Activated naive CD8-positive, alpha-beta T cell treated with anti-CD3 and anti-CD28 coated beads, Interleukin-2, amount 10 ng/mL, durations not matched to agents 7 days and 5 days (primary cell): ENCODE measurements around the gene RIPOR1. TPM values are rescaled to one million over a fixed set of nuclear protein-coding genes. Genes with fewer than 3 reads are reported as not detected.
"Not testable (repeated sequence)": the region's sequence is repeated elsewhere in the genome, so short reads cannot be mapped to it uniquely, and the experiment has no call there.

ENCODE experiments used
- ATAC-seq: fragments of 150-1000 bp; cut with Tn5 transposase; one replicate; pipeline ENCODE4 v1.10.0; 2021; ENCODE audit warnings: low read depth, moderate library complexity
- POLR2A ChIA-PET: fragments of 350-600 bp; sonication (Branson Sonifier 250); formaldehyde crosslinking; loops from one replicate; lab custom pipeline; 2021; ENCODE audit warnings: antibody characterized with exemption; lab: Charles Lee
- DNase-seq: peaks from one replicate; pipeline ENCODE4 v3.0.0; 2021
- H3K27ac Mint-ChIP-seq: one replicate; pipeline ENCODE4 v1.8.0; 2022; ENCODE audit warnings: mild to moderate bottlenecking, mixed read lengths
- H3K27me3 Mint-ChIP-seq: one replicate; pipeline ENCODE4 v1.8.0; 2022; ENCODE audit warnings: mild to moderate bottlenecking, moderate library complexity, mixed read lengths
- H3K36me3 Mint-ChIP-seq: one replicate; pipeline ENCODE4 v1.8.0; 2021; ENCODE audit warnings: mild to moderate bottlenecking, mixed read lengths
- H3K4me1 Mint-ChIP-seq: one replicate; pipeline ENCODE4 v1.8.0; 2021; ENCODE audit warnings: mixed read lengths
- H3K4me3 Mint-ChIP-seq: one replicate; pipeline ENCODE4 v1.8.0; 2022; ENCODE audit warnings: mild to moderate bottlenecking, moderate library complexity, mixed read lengths
- H3K9me3 Mint-ChIP-seq: one replicate; pipeline ENCODE4 v1.8.0; 2021; ENCODE audit warnings: mixed read lengths
- total RNA-seq, 2 experiments: library from RNA; stranded (reverse); gene quantifications; one replicate each; pipeline ENCODE4 v1.2.3, GENCODE V29; 2021

The RIPOR1 gene
- total RNA-seq, 2 experiments from 2014 or later = 28.7 to 35.7 TPM

DNA sequence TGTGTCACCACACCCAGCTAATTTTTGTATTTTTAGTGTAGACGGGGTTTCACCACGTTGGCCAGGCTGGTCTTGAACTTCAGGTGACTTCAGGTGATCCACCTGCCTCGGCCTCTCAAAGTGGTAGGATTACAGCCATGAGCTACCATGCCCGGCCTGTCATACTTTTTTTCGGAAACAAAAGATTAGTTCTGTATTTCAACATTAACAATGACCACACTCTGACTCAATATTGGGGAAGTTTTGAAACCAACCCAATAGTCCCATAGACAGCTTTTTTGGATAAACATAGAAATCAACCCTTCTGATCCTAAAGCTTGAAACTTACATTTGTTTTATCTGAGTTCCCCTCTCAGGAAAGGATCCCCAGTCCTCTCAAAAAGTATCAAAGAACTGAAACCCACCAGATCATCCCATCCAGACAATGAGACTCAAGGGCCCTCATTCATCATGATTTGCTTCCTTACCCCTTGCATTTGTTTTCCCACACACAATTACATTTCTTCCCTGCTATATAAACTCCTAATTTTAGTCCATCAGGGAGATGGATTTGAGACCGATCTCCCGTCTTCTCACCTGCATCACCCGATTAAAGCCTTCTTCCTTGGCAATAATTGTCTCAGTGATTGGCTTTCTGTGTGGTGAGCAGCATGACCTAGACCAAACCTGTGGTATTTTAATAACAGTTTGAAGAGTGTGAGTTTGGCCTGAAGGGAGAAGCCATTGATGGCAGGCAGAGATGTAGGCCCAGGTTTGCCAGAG is 38.1 kb upstream of the RIPOR1 start:
- Mint-ChIP-seq H3K4me3 (no peak overlapping the region), H3K36me3 (peaks cover 2% of the 10 kb centered on the region), H3K27me3 (no peaks in the 10 kb centered on the region), H3K9me3 (no peaks in the 10 kb centered on the region), H3K27ac (peak overlapping the region; percentile 5), H3K4me1 (peaks cover 4% of the 10 kb centered on the region)
- no peak for ATAC-seq
- DNase-seq = no peak
- POLR2A ChIA-PET = interaction anchor here (0.7 to 2.2 kb wide), 4 partner anchors 9 to 866 kb away, joined by 3 to 6 read pairs (median 4); partner anchors contain the start of gene ATP6V0D1

DNA sequence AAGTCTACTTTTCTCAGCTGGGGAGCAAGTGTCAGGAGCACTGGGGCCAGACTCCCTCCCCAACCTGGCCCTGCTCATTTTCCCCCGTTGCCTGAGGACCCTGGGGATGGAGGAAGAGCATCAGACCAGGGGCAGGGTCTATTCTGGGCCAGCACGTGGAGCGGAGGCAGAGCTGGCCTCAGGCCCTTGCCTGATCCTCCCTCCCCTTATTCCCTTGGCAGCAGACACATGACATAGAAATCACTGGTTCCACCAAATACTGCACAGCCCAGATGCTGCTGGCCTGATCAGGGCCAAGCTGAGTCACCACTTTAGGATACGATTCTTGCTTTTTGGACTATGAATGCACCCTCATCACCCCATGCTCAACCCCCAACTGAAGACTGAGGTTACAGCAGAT is 29.5 kb upstream of the RIPOR1 start:
- no peak for DNase-seq
- Mint-ChIP-seq H3K4me1 (peaks cover 12% of the 10 kb centered on the region), H3K4me3 (no peak overlapping the region), H3K9me3 (no peaks in the 10 kb centered on the region), H3K27me3 (no peaks in the 10 kb centered on the region), H3K36me3 (peaks cover 8% of the 10 kb centered on the region), H3K27ac (no peak overlapping the region)
- no peak for ATAC-seq
- POLR2A ChIA-PET = no interaction called here

DNA sequence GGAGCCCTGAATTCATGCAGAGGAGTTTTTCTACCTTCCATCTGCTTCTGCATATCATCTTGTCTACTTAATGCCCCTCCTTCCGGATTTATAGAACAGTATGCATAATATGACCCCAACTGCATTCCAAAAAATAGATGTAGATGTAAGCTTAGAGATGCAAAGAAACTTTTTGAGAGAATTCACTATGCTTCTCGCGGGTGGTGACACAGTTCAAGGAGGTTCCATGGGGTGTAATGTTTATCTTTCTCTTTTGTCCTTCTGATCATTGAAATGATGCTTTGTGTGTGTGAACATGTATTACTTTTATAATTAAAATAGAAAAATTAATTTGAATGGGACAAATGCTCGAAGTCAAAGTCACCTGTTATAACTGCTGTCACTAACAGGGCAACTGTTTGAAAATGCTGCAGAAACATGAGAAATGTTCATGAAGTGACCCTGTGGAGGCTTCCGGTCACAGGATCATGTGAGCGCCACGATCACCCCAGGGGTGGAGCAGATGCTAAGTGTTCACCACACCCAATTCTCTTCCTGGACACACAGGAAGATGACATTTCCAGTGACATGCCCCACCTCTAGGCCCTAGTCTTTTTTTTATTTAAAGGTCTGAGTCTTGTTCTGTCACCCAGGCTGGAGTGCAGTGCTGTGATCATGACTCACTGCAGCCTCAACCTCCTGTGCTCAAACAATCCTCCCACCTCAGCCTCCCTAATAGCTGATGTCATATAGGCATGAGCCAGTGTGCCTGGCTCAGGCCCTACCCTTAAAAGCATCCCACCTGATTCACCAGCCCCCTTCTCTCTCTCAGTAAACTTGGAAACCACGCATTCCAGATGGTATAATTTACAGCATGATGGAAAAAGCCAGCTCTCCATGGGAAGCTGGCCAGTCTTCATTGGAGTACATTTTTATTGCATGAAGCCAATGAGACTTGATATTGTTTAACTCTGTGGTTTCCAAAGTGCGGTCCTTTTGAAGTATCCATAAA is 24.3 kb upstream of the RIPOR1 start:
- no peaks in the 10 kb centered on the region for H3K9me3 Mint-ChIP-seq
- ATAC-seq (peak; percentile 97), DNase-seq (peak; percentile 55)
- peak overlapping the region; percentile 89 for H3K27ac Mint-ChIP-seq
- peaks cover 21% of the 10 kb centered on the region for H3K4me1 Mint-ChIP-seq
- POLR2A ChIA-PET = interaction anchor here (2.1 to 3.0 kb wide), 2 partner anchors 9 to 17 kb away, joined by 7 read pairs; no protein-coding TSS in a partner anchor
- peak overlapping the region; percentile 63 for H3K4me3 Mint-ChIP-seq
- no peaks in the 10 kb centered on the region for H3K27me3 Mint-ChIP-seq
- H3K36me3 Mint-ChIP-seq = peaks cover 16% of the 10 kb centered on the region

DNA sequence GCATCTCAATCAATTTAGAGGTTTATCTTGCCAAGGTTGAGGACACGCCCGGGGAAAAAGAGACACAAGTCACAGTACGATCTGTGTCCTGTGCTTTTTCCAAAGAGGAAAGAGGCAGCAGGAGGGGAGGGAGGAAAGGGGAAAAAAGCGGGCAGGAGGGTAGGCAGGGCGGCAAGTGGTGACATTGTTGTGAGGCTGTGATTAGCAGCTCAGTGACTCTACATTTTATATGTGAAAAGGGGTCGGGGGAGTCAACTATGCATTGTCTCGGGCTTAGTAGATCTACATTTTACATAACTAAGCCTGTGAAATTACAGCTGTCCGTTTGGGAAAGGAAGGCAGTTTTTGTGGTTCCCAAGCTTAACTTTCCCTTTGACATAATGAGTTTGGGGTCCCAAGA is 22.2 kb upstream of the RIPOR1 start:
- H3K27me3 Mint-ChIP-seq = no peaks in the 10 kb centered on the region
- peaks cover 19% of the 10 kb centered on the region for H3K4me1 Mint-ChIP-seq
- no peaks in the 10 kb centered on the region for H3K9me3 Mint-ChIP-seq
- DNase-seq (no peak), ATAC-seq (no peak)
- H3K27ac Mint-ChIP-seq = peak overlapping the region; percentile 3
- POLR2A ChIA-PET = interaction anchor here (0.6 to 3.0 kb wide), 2 partner anchors 15 to 287 kb away, joined by 3 to 7 read pairs; no protein-coding TSS in a partner anchor
- H3K36me3 Mint-ChIP-seq = peaks cover 10% of the 10 kb centered on the region
- no peak overlapping the region for H3K4me3 Mint-ChIP-seq

DNA sequence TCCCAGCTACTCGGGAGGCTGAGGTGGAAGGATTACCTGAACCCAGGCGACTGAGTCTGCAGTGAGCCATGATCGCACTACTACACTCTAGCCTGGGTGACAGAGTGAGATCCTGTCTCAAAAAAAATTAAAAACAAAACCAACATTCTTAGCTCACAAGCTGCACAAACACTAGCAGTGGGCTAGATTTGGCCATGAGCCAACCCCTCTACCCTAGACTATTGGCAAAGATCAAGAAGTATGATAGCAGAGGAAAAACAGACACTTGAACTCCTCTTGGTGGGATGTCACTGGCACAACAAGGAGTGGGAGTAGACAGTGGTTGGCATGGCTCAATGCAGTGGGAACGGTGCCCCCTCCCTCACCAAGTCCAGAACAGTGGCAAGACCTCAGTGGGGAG is 19.6 kb upstream of the RIPOR1 start:
- Mint-ChIP-seq H3K36me3 (peaks cover 7% of the 10 kb centered on the region), H3K27me3 (no peaks in the 10 kb centered on the region), H3K4me1 (peaks cover 12% of the 10 kb centered on the region), H3K4me3 (no peak overlapping the region), H3K9me3 (no peaks in the 10 kb centered on the region), H3K27ac (no peak overlapping the region)
- no peak for ATAC-seq
- no peak for DNase-seq
- POLR2A ChIA-PET = interaction anchor here (0.6 kb wide), 1 partner anchor 456 kb away, joined by 3 read pairs; no protein-coding TSS in a partner anchor

DNA sequence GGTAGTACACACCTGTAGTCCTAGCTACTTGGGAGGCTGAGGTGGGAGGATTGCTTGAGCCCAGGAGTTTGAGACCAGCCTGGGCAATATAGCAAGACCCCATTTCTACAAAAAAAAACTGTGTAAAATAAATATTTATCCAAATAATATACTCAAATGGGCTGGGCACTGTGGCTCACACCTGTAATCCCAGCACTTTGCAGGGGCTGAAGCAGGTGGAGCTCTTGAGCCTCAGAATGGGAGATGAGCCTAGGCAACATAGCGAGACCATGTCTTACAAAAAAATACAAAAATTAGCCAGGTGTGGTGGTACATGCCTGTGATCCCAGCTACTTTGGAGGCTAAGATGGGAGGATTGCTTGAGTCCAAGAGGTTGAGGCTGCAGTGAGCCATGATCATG is 14.7 kb upstream of the RIPOR1 start:
- not testable (repeated sequence) for ATAC-seq, H3K4me3 Mint-ChIP-seq, H3K27me3 Mint-ChIP-seq, DNase-seq, H3K9me3 Mint-ChIP-seq, H3K36me3 Mint-ChIP-seq
- Mint-ChIP-seq H3K4me1 (peaks cover 17% of the 10 kb centered on the region), H3K27ac (peak overlapping the region; percentile 54)
- POLR2A ChIA-PET = interaction anchor here (0.7 to 1.6 kb wide), 7 partner anchors 9 to 570 kb away, joined by 3 to 14 read pairs (median 3); partner anchors contain the start of gene ATP6V0D1

DNA sequence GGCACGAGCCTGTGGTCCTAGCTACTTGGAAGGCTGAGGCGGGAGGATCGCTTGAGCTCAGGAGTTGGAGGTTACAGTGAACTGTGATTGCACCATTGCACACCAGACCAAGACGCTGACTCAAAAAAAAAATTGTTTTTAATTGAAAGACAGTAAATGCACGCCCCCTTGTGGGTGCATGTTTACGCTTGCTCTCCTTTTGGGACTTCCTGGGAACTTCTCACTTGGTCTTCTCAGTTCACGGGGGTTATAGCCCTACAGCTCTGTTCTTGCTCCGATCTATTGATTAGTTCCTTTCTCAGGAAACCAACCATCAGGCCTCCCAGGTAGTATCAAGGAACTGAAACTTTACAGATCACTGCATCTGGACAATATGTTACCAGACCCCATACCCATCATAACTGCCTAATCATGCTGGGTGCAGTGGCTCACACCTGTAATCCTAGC is 14.2 kb upstream of the RIPOR1 start:
- POLR2A ChIA-PET = interaction anchor here (0.7 to 1.6 kb wide), 7 partner anchors 10 to 570 kb away, joined by 3 to 14 read pairs (median 3); partner anchors contain the start of gene ATP6V0D1
- Mint-ChIP-seq H3K27ac (peak overlapping the region; percentile 79), H3K4me3 (no peak overlapping the region), H3K27me3 (no peaks in the 10 kb centered on the region), H3K4me1 (peaks cover 22% of the 10 kb centered on the region), H3K36me3 (peaks cover 2% of the 10 kb centered on the region), H3K9me3 (no peaks in the 10 kb centered on the region)
- DNase-seq = peak; percentile 70
- peak; percentile 76 for ATAC-seq

DNA sequence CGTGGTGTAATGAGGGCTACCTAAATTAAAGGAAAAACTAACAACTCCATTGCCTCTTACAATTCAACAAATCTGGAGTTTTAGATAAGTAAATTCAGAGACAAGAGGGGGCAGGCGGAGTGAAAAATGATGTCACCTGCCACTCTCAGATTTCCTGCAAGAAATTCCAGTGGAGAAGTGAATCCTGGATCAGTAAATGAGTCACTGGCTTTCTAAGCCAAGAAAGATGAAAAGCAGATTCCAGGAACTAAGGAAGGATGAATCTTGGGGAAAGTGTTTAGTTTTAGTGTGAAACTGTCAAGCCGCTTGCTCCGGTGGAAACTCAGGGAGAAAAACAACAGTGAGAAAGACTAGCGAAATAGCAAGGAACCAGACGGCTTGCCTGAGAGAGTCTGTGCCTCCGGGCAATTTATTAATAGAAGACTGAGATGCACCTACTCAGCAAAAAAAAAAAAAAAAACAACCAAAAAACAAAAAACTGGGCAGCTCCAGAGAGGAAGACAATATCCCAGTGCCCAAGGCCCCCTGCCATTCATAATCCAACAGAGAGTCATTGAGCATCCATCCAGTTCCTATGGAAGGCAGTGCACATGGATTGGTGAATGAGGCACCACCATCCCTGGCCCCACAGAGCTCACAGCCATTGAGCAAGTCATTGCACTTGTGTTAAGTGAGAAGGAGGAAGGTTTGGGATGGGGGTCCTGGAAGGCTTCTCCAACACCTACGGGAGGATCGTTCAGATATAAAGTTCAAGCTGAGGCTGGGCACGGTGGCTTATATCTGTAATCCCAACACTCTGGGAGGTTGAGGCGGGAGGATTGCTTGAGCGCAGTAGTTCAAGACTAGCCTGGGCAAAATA is 12.1 kb upstream of the RIPOR1 start:
- Mint-ChIP-seq H3K4me1 (peaks cover 35% of the 10 kb centered on the region), H3K9me3 (no peaks in the 10 kb centered on the region), H3K27ac (no peak overlapping the region), H3K27me3 (no peaks in the 10 kb centered on the region), H3K4me3 (no peak overlapping the region), H3K36me3 (peaks cover 4% of the 10 kb centered on the region)
- POLR2A ChIA-PET = interaction anchor here (0.6 to 1.5 kb wide), 4 partner anchors 21 to 143 kb away, joined by 3 to 4 read pairs (median 4); partner anchors contain the start of gene ACD
- ATAC-seq = no peak
- no peak for DNase-seq

DNA sequence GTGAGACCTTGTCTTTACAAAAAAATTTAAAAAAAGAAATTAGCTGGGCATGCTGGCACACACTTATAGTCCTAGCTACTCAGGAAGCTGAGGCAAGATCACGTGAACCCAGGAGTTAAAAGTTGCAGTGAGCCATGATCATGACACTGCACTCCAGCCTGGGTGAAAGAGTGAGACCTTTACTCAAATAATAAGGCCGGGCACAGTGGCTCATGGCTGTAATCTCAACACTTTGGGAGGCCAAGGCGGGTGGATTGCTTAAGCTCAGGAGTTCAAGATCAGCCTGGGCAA is 11.5 kb upstream of the RIPOR1 start:
- Mint-ChIP-seq H3K4me1 (peaks cover 35% of the 10 kb centered on the region), H3K36me3 (peaks cover 4% of the 10 kb centered on the region), H3K4me3 (no peak overlapping the region), H3K27me3 (no peaks in the 10 kb centered on the region), H3K9me3 (no peaks in the 10 kb centered on the region), H3K27ac (no peak overlapping the region)
- POLR2A ChIA-PET = interaction anchor here (0.7 to 1.5 kb wide), 2 partner anchors 20 to 23 kb away, joined by 3 to 4 read pairs; no protein-coding TSS in a partner anchor
- DNase-seq = no peak
- ATAC-seq = no peak

DNA sequence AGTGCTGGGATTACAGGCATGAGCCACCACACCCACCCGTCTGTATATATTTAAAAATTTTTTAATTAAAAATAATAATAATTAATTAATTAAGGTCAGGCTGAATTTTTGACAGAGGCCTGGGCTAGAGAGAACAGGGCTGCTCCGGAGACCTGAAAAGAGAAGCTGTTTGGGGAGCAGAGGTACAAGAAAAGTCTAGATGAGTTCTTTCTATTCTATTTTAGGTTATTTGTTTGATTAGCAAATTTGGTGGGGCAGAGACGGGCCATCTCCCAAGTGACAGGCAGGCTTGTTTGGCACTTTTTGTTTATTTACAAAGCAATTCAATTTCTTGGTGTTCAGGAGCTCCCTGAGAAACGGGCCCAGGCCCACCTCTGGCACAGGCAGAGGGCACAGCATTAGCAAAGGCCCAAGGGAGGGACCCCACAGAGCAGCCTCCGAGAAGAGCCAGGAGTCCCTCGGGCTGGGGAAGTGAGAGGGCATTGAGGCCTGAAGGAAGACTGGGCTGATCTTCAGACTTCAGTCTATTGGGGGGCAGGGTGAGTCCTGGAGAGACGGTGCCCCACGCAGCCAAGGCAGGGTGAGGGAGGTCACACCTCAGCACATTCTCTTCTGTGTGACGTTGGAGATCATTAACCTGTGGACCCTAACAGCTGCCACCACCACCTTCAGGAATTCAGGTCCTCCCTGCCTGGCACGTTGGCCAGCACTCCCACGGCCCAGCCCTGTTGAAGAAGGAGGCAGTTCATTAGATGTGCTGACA is 10.8 kb upstream of the RIPOR1 start:
- DNase-seq (no peak), ATAC-seq (no peak)
- POLR2A ChIA-PET = interaction anchor here (1.0 kb wide), 1 partner anchor 37 kb away, joined by 3 read pairs; the partner anchor contains the start of gene ATP6V0D1
- Mint-ChIP-seq H3K36me3 (peaks cover 4% of the 10 kb centered on the region), H3K9me3 (no peaks in the 10 kb centered on the region), H3K4me3 (no peak overlapping the region), H3K27ac (peak overlapping the region; percentile 89), H3K27me3 (no peaks in the 10 kb centered on the region), H3K4me1 (peaks cover 39% of the 10 kb centered on the region)

DNA sequence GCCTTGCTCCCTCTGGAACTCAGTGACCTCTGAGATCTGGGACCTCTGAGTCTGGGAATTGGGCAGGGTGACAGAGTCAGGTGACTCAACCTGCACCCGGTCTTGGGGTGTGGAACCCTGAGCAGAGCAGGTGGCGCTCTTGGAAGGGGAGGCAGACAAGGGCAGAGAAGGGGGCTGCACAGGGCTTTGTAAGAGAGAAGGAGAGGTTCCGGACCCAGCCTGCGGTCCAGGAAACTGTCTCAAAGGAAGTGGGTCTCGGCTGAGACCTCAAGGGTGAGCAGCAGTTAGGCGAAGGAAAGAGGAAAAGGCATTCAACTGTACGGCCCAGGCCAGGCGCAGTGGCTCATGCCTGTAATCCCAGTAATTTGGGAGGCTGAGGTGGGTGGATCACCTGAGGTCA is 10.0 kb upstream of the RIPOR1 start:
- POLR2A ChIA-PET = interaction anchor here (0.7 kb wide), 1 partner anchor 406 kb away, joined by 4 read pairs; no protein-coding TSS in a partner anchor
- Mint-ChIP-seq H3K27ac (peak overlapping the region; percentile 89), H3K4me3 (peak overlapping the region; percentile 72), H3K4me1 (peaks cover 40% of the 10 kb centered on the region), H3K27me3 (no peaks in the 10 kb centered on the region), H3K36me3 (peaks cover 4% of the 10 kb centered on the region), H3K9me3 (no peaks in the 10 kb centered on the region)
- peak; percentile 53 for DNase-seq
- no peak for ATAC-seq
